ENCODE measurements around the gene RAD51D. TPM values are rescaled to one million over a fixed set of nuclear protein-coding genes. Genes with fewer than 3 reads are reported as not detected.

The RAD51D gene
- polyA plus RNA-seq, 1 donor from 2014 or later = 19.0 TPM

- no peaks in the 10 kb centered on the region for H4K20me1 ChIP-seq (ENCODE audit: insufficient read depth)
- no peaks in the 10 kb centered on the region for H3F3A ChIP-seq (ENCODE audit: insufficient read depth, low read length, poor library complexity, severe bottlenecking)
- H3K79me2 ChIP-seq (replicated peaks; ENCODE audit: insufficient read depth, low read length) = no peaks in the 10 kb centered on the region
- H3K9me2 ChIP-seq (ENCODE audit: insufficient read depth, low read length) = no peaks in the 10 kb centered on the region
- H3K27me3 ChIP-seq (ENCODE audit: insufficient read depth, low read depth, low read length) = no peaks in the 10 kb centered on the region
- TF ChIP-seq EP300 (conservative IDR thresholded peaks at IDR 0.05; ENCODE audit: poor library complexity, severe bottlenecking) (no peak), EZH2 (IDR thresholded peaks at IDR 0.05; ENCODE audit: borderline replicate concordance, insufficient read depth, low read length, poor library complexity, severe bottlenecking) (no peak), POLR2AphosphoS5 (IDR thresholded peaks at IDR 0.05) (no peak), TAF1 (IDR thresholded peaks at IDR 0.05; ENCODE audit: low read depth) (no peak), RAD21 (conservative IDR thresholded peaks at IDR 0.05) (no peak), MXI1 (conservative IDR thresholded peaks at IDR 0.05; ENCODE audit: poor library complexity, severe bottlenecking) (no peak), REST (IDR thresholded peaks at IDR 0.05; ENCODE audit: borderline replicate concordance) (no peak), CTCF (IDR thresholded peaks at IDR 0.05; ENCODE audit: poor library complexity, severe bottlenecking) (no peak), SMC3 (conservative IDR thresholded peaks at IDR 0.05; ENCODE audit: poor library complexity) (no peak)
- H3K9ac ChIP-seq (ENCODE audit: low read length) = no peak within 1 kb of the TSS
- no peak within 1 kb of the TSS for H3K27ac ChIP-seq (ENCODE audit: low read length)
- no peak within 1 kb of the TSS for H2AFZ ChIP-seq (ENCODE audit: low read depth, low read length)
- H3K4me3 ChIP-seq (ENCODE audit: low read length) = no peak within 1 kb of the TSS
- no peaks in the 10 kb centered on the region for H3K9me3 ChIP-seq (ENCODE audit: low read length)
- no peaks in the 10 kb centered on the region for H3K36me3 ChIP-seq (ENCODE audit: insufficient read depth, low read length)
- H3K4me2 ChIP-seq (ENCODE audit: low read length) = no peak within 1 kb of the TSS
Observed at GRCh38 chr17:35147375-35147905, 27.8 kb upstream of the RAD51D start, which contains the start of gene UNC45B. UNC45B (plus strand) TSS chr17:35147817; CDS start chr17:35148264, 447 bp downstream.

GRCh38 chr17:35146214-35146833 is 26.7 kb upstream of the RAD51D start:
- Histone ChIP-seq H3K79me2 (replicated peaks; ENCODE audit: insufficient read depth, low read length) (peaks cover 5% of the 10 kb centered on the region), H3K27ac (ENCODE audit: low read length) (no peak overlapping the region), H3K9me3 (ENCODE audit: low read length) (no peaks in the 10 kb centered on the region), H2AFZ (ENCODE audit: low read depth, low read length) (no peak overlapping the region), H3K4me2 (ENCODE audit: low read length) (no peak overlapping the region), H3K9ac (ENCODE audit: low read length) (no peak overlapping the region), H3K9me2 (ENCODE audit: insufficient read depth, low read length) (no peaks in the 10 kb centered on the region), H3K36me3 (ENCODE audit: insufficient read depth, low read length) (no peaks in the 10 kb centered on the region), H3K27me3 (ENCODE audit: insufficient read depth, low read depth, low read length) (no peaks in the 10 kb centered on the region), H4K20me1 (ENCODE audit: insufficient read depth) (no peaks in the 10 kb centered on the region), H3K4me3 (ENCODE audit: low read length) (no peak overlapping the region), H3F3A (ENCODE audit: insufficient read depth, low read length, poor library complexity, severe bottlenecking) (no peaks in the 10 kb centered on the region)
- TF ChIP-seq MXI1 (conservative IDR thresholded peaks at IDR 0.05; ENCODE audit: poor library complexity, severe bottlenecking) (no peak), TAF1 (IDR thresholded peaks at IDR 0.05; ENCODE audit: low read depth) (no peak), REST (IDR thresholded peaks at IDR 0.05; ENCODE audit: borderline replicate concordance) (no peak), RAD21 (conservative IDR thresholded peaks at IDR 0.05) (no peak), SMC3 (conservative IDR thresholded peaks at IDR 0.05; ENCODE audit: poor library complexity) (no peak), CTCF (IDR thresholded peaks at IDR 0.05; ENCODE audit: poor library complexity, severe bottlenecking) (no peak), POLR2AphosphoS5 (IDR thresholded peaks at IDR 0.05) (no peak), EZH2 (IDR thresholded peaks at IDR 0.05; ENCODE audit: borderline replicate concordance, insufficient read depth, low read length, poor library complexity, severe bottlenecking) (no peak), EP300 (conservative IDR thresholded peaks at IDR 0.05; ENCODE audit: poor library complexity, severe bottlenecking) (no peak)

All from neural cell (in vitro differentiated cells).